Liver (tissue), 9 donors: ENCODE measurements around the gene UMPS. TPM values are rescaled to one million over a fixed set of nuclear protein-coding genes. Genes with fewer than 3 reads are reported as not detected.

Source experiments
- DNase-seq: peaks from one replicate; pipeline ENCODE4 v3.0.0-alpha.2; 2017; ENCODE audit warnings: low spot score
- H3K27ac ChIP-seq, 2 donors: one replicate each; pipeline ENCODE4 v1.7.0; 2013; ENCODE audit warnings: inconsistent platforms in 2 of 2, low read length in 2 of 2, control low read depth in 1 of 2, low read depth in 1 of 2, mild to moderate bottlenecking in 1 of 2
- H3K27me3 ChIP-seq, 4 donors: one replicate each; pipeline versions ENCODE4 v1.6.1 to v1.7.0; 2013; ENCODE audit warnings: low read length in 3 of 4, inconsistent platforms in 1 of 4, mild to moderate bottlenecking in 1 of 4, moderate library complexity in 1 of 4; ENCODE audit not compliant: control insufficient read depth in 4 of 4, insufficient read depth in 4 of 4
- H3K36me3 ChIP-seq, 4 donors: one replicate each; pipeline versions ENCODE4 v1.6.1 to v1.7.0; 2013; ENCODE audit warnings: low read length in 3 of 4, mild to moderate bottlenecking in 3 of 4, low read depth in 1 of 4, moderate library complexity in 1 of 4; ENCODE audit not compliant: control insufficient read depth in 4 of 4, insufficient read depth in 3 of 4
- H3K4me1 ChIP-seq, 4 donors: one replicate each; pipeline versions ENCODE4 v1.6.1 to v1.7.0; 2013; ENCODE audit warnings: low read length in 3 of 4, mild to moderate bottlenecking in 3 of 4, moderate library complexity in 1 of 4; ENCODE audit not compliant: control insufficient read depth in 4 of 4, insufficient read depth in 4 of 4
- H3K4me3 ChIP-seq, 3 donors: one replicate each; pipeline versions ENCODE4 v1.6.1 to v1.7.0; 2013; ENCODE audit warnings: low read length in 3 of 3, control low read depth in 1 of 3, low read depth in 1 of 3, mild to moderate bottlenecking in 1 of 3
- H3K9ac ChIP-seq, 2 donors: one replicate each; pipeline ENCODE4 v1.7.0; 2013; ENCODE audit warnings: low read length in 2 of 2, mild to moderate bottlenecking in 2 of 2, moderate library complexity in 2 of 2, control low read depth in 1 of 2, low read depth in 1 of 2
- H3K9me3 ChIP-seq, 4 donors: one replicate each; pipeline versions ENCODE4 v1.6.1 to v1.7.0; 2013; ENCODE audit warnings: low read length in 3 of 4; ENCODE audit not compliant: control insufficient read depth in 4 of 4
- EGR1 ChIP-seq, 2 donors: IDR thresholded peaks; 2 replicates each; pipeline ENCODE4 v1.6.1; 2016 to 2018; ENCODE audit warnings: antibody characterized with exemption in 2 of 2, low read depth in 2 of 2
- FOXA1 ChIP-seq: IDR thresholded peaks from 2 replicates; pipeline ENCODE4 v1.6.1; 2016; ENCODE audit warnings: antibody characterized with exemption
- FOXA2 ChIP-seq: IDR thresholded peaks from 2 replicates; pipeline ENCODE4 v1.6.1; 2016; ENCODE audit warnings: antibody characterized with exemption
- GABPA ChIP-seq, 2 donors: IDR thresholded peaks in 1 of 2; conservative IDR thresholded peaks in 1 of 2; 2 replicates each; pipeline ENCODE4 v1.6.1; 2016; ENCODE audit warnings: antibody characterized with exemption in 2 of 2, mild to moderate bottlenecking in 1 of 2, moderate library complexity in 1 of 2
- HNF4A ChIP-seq, 2 donors: conservative IDR thresholded peaks; 2 replicates each; pipeline ENCODE4 v1.6.1; 2016; ENCODE audit warnings: antibody characterized with exemption in 2 of 2, mild to moderate bottlenecking in 2 of 2
- HNF4G ChIP-seq: IDR thresholded peaks from 2 replicates; pipeline ENCODE4 v1.6.1; 2016; ENCODE audit warnings: antibody characterized with exemption
- JUND ChIP-seq, 2 donors: IDR thresholded peaks; 2 replicates each; pipeline ENCODE4 v1.6.1; 2016; ENCODE audit warnings: antibody characterized with exemption in 2 of 2
- NR2F2 ChIP-seq: IDR thresholded peaks from 2 replicates; pipeline ENCODE4 v1.6.1; 2016; ENCODE audit warnings: antibody characterized with exemption
- RAD21 ChIP-seq, 2 donors: IDR thresholded peaks; 2 replicates each; pipeline ENCODE4 v1.6.1; 2016; ENCODE audit warnings: antibody characterized with exemption in 2 of 2, mild to moderate bottlenecking in 2 of 2
- RXRA ChIP-seq, 2 donors: IDR thresholded peaks; 2 replicates each; pipeline ENCODE4 v1.6.1; 2017 to 2018; ENCODE audit warnings: antibody characterized with exemption in 2 of 2, mild to moderate bottlenecking in 1 of 2
- SP1 ChIP-seq: IDR thresholded peaks from 2 replicates; pipeline ENCODE4 v1.6.1; 2018; ENCODE audit warnings: antibody characterized with exemption, mild to moderate bottlenecking
- TAF1 ChIP-seq: conservative IDR thresholded peaks from 2 replicates; pipeline ENCODE4 v1.6.1; 2016; ENCODE audit warnings: antibody characterized with exemption, mild to moderate bottlenecking
- YY1 ChIP-seq: IDR thresholded peaks from 2 replicates; pipeline ENCODE4 v1.6.1; 2016; ENCODE audit warnings: antibody characterized with exemption, mild to moderate bottlenecking
- WGBS: extraction: QIAGEN DNeasy Blood & Tissue Kit; methylation state at CpG from one replicate; pipeline ENCODE4 v1.1.7; 2013; 5-methylcytosine and 5-hydroxymethylcytosine counted together
- polyA plus RNA-seq, 2 donors: library from polyadenylated mRNA; stranded (reverse) in 1 of 2; unstranded in 1 of 2; fragments of 200-250 nt in 1 of 2; fragments of >200 nt in 1 of 2; fragmentation: Nextera tagmentation in 1 of 2; extraction: Ambion mirVana in 1 of 2; gene quantifications; one replicate each; pipeline versions ENCODE4 v1.2.1 to v1.2.3, GENCODE V29; 2013 to 2015
- total RNA-seq, 2 donors: library from RNA; depleted of rRNA; stranded (reverse); fragments of >200 nt; gene quantifications; one replicate each; pipeline ENCODE4 v1.2.3, GENCODE V29; 2014
- TF ChIP-seq, protein P1 (sequence below): IDR thresholded peaks from 2 replicates; pipeline ENCODE4 v1.6.1; 2016; ENCODE audit warnings: antibody characterized with exemption, mild to moderate bottlenecking
- TF ChIP-seq, protein P2 (sequence below): fragments of 150-350 bp; IDR thresholded peaks from 2 replicates; pipeline ENCODE4 v1.5.1; 2017; ENCODE audit warnings: improper control_type of control experiment, low read depth, low read length; ENCODE audit not compliant: missing input control
- TF ChIP-seq, protein P3 (sequence below): IDR thresholded peaks from 2 replicates; pipeline ENCODE4 v1.6.1; 2016; ENCODE audit warnings: antibody characterized with exemption
- TF ChIP-seq, protein P4 (sequence below): IDR thresholded peaks from 2 replicates; pipeline ENCODE4 v1.6.1; 2016; ENCODE audit warnings: antibody characterized with exemption
- TF ChIP-seq, protein P5 (sequence below): IDR thresholded peaks from 2 replicates; pipeline ENCODE4 v1.6.1; 2016; ENCODE audit warnings: antibody characterized with exemption
- donor health status: healthy.
- donor health status: healthy.
- donor health status: healthy.
- donor health status: healthy.
- donor health status: healthy.

Gene UMPS
- total and polyA plus RNA-seq, 4 donors = 21.3 to 39.4 (median 26.0) TPM

DNA sequence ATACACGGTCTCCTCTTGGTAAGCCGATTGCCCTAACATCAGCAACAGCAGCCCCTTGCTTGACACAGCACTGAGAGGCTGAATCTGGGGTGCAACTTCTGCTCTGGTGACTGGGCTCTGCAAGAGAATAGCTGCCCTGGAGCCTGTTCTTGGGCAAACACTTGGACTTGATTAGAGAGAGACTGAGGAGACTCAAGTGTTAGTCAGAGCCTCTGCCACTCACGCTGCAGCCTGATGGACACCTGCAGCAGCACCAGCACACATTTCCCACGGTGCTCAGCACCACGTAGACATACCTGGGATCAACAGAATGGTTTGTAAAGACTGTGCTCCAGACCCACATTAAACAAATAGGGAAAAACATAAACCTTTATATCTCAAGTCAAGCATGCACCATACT, 35.8 kb upstream of the UMPS start:
- Histone ChIP-seq H3K4me1 (peaks cover 5 to 30% (median 14%) of the 10 kb centered on the region in 4 donors), H3K27ac (no peak overlapping the region), H3K27me3 (no peaks in the 10 kb centered on the region), H3K36me3 (peaks cover 0 to 4% (median under 1%) of the 10 kb centered on the region in 4 donors), H3K9me3 (no peaks in the 10 kb centered on the region), H3K9ac (no peak overlapping the region), H3K4me3 (no peak overlapping the region)
- TF ChIP-seq HNF4G = no peak
- TF ChIP-seq, protein P1, sequence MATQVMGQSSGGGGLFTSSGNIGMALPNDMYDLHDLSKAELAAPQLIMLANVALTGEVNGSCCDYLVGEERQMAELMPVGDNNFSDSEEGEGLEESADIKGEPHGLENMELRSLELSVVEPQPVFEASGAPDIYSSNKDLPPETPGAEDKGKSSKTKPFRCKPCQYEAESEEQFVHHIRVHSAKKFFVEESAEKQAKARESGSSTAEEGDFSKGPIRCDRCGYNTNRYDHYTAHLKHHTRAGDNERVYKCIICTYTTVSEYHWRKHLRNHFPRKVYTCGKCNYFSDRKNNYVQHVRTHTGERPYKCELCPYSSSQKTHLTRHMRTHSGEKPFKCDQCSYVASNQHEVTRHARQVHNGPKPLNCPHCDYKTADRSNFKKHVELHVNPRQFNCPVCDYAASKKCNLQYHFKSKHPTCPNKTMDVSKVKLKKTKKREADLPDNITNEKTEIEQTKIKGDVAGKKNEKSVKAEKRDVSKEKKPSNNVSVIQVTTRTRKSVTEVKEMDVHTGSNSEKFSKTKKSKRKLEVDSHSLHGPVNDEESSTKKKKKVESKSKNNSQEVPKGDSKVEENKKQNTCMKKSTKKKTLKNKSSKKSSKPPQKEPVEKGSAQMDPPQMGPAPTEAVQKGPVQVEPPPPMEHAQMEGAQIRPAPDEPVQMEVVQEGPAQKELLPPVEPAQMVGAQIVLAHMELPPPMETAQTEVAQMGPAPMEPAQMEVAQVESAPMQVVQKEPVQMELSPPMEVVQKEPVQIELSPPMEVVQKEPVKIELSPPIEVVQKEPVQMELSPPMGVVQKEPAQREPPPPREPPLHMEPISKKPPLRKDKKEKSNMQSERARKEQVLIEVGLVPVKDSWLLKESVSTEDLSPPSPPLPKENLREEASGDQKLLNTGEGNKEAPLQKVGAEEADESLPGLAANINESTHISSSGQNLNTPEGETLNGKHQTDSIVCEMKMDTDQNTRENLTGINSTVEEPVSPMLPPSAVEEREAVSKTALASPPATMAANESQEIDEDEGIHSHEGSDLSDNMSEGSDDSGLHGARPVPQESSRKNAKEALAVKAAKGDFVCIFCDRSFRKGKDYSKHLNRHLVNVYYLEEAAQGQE = no peak
- no peak for TF ChIP-seq TAF1
- no peak for TF ChIP-seq JUND (IDR thresholded peaks at IDR 0.05)
- no peak for TF ChIP-seq SP1
- TF ChIP-seq, protein P2, sequence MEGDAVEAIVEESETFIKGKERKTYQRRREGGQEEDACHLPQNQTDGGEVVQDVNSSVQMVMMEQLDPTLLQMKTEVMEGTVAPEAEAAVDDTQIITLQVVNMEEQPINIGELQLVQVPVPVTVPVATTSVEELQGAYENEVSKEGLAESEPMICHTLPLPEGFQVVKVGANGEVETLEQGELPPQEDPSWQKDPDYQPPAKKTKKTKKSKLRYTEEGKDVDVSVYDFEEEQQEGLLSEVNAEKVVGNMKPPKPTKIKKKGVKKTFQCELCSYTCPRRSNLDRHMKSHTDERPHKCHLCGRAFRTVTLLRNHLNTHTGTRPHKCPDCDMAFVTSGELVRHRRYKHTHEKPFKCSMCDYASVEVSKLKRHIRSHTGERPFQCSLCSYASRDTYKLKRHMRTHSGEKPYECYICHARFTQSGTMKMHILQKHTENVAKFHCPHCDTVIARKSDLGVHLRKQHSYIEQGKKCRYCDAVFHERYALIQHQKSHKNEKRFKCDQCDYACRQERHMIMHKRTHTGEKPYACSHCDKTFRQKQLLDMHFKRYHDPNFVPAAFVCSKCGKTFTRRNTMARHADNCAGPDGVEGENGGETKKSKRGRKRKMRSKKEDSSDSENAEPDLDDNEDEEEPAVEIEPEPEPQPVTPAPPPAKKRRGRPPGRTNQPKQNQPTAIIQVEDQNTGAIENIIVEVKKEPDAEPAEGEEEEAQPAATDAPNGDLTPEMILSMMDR = no peak
- no peak for TF ChIP-seq FOXA2
- no peak for TF ChIP-seq NR2F2
- TF ChIP-seq, protein P3, sequence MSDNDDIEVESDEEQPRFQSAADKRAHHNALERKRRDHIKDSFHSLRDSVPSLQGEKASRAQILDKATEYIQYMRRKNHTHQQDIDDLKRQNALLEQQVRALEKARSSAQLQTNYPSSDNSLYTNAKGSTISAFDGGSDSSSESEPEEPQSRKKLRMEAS = no peak
- TF ChIP-seq, protein P4, sequence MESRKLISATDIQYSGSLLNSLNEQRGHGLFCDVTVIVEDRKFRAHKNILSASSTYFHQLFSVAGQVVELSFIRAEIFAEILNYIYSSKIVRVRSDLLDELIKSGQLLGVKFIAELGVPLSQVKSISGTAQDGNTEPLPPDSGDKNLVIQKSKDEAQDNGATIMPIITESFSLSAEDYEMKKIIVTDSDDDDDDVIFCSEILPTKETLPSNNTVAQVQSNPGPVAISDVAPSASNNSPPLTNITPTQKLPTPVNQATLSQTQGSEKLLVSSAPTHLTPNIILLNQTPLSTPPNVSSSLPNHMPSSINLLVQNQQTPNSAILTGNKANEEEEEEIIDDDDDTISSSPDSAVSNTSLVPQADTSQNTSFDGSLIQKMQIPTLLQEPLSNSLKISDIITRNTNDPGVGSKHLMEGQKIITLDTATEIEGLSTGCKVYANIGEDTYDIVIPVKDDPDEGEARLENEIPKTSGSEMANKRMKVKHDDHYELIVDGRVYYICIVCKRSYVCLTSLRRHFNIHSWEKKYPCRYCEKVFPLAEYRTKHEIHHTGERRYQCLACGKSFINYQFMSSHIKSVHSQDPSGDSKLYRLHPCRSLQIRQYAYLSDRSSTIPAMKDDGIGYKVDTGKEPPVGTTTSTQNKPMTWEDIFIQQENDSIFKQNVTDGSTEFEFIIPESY = no peak
- no peak for TF ChIP-seq RAD21 (IDR thresholded peaks at IDR 0.05)
- TF ChIP-seq HNF4A (conservative IDR thresholded peaks at IDR 0.05) = no peak
- TF ChIP-seq EGR1 (IDR thresholded peaks at IDR 0.05; ENCODE audit: low read depth in 2 of 2) = no peak
- TF ChIP-seq, protein P5, sequence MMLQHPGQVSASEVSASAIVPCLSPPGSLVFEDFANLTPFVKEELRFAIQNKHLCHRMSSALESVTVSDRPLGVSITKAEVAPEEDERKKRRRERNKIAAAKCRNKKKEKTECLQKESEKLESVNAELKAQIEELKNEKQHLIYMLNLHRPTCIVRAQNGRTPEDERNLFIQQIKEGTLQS = no peak
- TF ChIP-seq FOXA1 = no peak
- TF ChIP-seq YY1 = no peak
- TF ChIP-seq GABPA (IDR thresholded peaks at IDR 0.05 in 1 of 2, conservative IDR thresholded peaks at IDR 0.05 in 1 of 2) = no peak
- TF ChIP-seq RXRA (IDR thresholded peaks at IDR 0.05) = no peak
- 90% methylated on average over 5 of the region's 5 CpGs for WGBS
- DNase-seq = no peak
